Islet of Langerhans (tissue), 1 donor: ENCODE data around the gene TBPL1.

Source experiments
- FAIRE-seq: peaks from one replicate; lab custom pipeline; 2011; peaks lifted over from hg19 to GRCh38; lab: Jason Lieb, UNC

Gene TBPL1

DNA sequence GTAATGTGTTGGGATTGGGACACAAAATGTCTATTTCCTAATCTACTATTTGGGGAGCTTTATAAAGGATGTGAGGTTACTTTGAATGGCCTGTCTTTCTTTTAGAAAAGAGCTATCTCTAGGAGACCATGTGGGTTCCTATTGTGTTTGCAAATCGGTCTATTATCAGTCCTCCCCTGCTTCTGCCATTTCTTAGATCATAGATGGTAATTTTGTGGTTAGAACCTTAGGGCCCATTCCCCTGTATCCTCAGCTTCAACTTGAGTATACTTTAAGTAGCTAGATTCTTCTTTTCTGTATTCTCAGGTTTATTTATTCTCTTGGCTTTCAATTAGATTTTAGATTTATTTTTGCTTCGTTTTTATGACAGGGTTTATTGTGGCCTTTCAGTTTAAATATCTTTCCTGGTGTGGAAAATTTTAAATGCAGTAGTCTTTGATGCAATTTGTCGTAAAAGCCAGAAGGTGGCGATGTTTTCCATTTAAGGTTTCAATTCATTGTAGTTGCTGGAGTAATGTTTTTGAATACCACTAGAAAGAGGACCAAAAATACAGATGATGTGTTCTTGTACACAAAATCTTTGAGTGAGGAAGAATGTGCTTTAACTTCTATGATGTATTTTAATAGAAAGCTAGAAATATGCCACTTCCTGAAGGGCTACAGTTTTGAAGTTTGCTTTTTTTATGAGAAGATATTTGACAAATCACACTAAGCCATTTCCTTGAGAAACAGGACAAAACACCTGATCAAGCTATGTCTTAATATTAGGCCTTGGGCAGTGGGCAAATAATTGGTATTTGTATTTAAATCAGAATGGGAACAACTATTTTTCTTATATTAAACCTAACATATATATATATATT lies 20.3 kb downstream of the TBPL1 start:
- FAIRE-seq, result peak; percentile 99

DNA sequence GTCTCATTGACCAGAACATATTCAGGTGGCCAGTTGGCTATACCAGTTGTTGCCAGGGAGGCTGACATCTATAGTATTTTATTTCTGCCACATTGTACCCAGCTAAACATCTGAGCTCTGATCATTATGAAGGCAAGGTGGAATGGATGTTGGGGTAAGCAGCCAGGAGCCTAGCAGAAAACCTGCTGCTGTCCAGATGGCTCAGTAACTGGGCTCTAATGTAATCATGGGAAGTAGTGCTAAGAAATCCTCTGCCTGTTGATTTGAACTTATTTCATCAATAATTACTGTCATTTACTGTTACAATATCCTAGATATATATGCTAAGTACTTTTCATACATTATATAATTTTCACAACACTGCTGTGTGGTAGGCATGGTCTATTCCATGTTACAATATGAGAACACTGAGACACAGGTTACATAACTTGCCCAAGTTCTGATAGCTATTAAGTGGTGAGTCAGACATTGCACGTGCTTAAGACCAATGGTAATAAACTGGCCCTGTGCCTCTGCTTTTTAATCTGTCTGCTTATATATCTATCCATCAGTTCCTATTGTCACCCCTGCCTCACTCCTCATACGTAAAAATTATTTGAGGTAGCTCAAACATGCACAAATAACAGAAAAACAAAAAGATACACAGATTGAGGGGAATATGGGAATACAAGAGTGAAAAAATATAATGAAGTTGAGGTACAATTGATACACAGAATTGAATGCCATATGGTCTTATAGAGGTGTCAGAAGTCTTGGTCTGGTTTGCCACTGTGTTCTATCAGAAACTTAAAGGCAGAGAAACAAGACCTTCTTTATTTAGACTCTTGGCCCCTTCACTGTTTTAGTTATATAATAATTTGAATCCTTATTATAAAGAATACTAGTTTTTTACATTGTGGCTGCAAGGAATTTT lies 25.2 kb downstream of the TBPL1 start:
- FAIRE-seq, result peak; percentile 95

DNA sequence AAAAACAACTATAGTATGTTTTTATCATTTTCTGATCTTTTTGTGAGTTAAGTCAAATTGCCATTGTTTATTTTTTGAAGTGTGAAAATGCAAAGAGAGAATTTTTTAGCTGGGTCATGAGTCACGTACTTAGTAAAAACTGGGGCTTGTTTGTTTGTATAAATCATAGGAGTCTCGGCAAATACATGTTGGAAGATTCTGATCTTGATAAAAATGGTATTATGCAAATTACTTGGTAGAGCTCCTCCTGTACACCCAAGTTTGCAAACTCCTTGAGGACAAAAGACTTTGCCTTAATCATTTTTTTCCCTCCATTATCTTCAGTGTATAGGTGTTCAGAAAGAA lies 25.8 kb downstream of the TBPL1 start:
- peak; percentile 17 for FAIRE-seq

DNA sequence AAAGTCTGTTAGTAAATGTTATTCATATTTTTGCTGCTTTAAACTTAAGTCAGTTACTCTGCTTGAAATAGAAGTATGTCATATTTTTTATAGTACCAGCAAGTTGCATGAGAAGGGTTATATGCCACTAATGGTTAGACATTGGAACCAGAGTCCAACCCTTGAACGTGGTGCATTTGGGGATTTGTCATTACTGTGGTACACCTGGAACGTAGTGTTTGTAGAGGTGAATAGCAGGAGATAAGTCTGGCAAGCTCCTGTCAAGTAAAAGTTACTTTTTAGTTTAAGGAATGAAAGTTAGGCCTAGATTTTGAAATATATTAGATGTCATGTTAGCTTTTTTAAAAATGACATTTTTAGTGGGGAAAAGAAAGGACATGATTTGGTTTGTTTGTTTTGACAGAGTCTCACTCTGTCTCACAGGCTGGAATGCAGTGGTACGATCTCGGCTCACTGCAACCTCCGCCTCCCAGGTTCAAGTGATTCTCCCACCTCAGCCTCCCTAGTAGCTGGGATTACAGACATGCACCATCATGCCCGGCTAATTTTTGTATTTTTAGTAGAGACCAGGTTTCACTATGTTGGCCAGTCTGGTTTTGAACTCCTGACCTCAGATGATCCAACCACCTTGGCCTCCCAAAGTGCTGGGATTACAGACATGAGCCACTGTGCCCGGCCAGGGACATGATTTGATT lies 26.4 kb downstream of the TBPL1 start:
- FAIRE-seq, result peak; percentile 51

DNA sequence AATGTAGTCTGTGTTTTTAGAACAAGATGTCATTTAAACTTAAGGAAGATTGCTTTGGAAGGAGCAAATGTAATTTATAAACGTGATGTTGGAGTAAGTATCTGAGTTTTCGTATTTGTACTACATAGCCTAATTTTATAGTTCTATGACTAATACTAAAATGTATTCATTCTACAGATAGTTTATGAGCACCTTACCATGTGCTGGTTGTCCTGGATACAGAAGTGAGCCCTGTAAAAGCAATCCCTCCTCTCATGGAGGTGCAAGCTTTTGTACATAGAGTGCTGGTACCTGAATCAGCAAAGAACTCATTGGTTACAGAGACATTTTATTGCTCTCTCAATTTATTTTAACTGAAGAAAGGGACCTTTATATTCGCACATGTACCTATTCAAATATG lies 27.1 kb downstream of the TBPL1 start:
- FAIRE-seq, result no peak

DNA sequence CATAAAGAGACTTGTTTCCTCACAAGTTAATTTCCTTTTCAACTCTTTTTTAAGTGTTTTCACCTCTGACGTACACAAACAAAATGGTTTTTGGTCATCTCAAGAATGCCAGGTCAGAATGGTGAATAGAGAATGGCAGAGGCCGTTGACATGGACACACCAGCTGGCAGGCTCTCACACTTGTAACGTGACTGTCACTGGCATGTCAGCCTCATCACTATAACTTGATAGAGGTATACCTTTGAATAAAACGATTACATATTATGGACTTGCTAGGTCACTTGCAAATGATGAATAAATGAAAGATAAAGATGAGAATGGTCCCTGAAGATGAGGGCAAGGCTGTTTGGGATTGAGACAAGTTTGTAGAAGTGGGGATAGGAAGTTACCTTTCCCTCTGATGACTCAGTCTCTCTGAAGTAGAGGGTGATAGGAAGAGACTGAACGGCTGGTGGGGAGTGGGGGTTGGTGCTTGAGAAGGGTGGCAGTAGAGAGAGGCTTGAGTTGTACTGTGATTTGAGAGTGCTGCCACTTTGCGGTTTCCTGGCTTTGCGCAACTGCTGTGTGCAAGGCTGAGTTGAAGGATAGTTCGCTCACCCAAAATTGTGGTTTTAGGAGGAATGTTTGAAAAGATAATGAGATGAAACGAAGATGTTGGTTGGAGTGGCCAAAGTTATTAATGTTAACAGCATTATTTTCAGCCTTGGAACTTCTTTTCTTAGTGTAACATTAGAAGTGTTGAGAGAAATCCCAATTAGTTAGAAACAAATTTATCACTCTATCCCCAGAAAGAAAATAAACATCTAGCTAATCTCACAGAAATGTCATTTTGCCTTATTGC lies 30.3 kb downstream of the TBPL1 start:
- FAIRE-seq, result no peak

DNA sequence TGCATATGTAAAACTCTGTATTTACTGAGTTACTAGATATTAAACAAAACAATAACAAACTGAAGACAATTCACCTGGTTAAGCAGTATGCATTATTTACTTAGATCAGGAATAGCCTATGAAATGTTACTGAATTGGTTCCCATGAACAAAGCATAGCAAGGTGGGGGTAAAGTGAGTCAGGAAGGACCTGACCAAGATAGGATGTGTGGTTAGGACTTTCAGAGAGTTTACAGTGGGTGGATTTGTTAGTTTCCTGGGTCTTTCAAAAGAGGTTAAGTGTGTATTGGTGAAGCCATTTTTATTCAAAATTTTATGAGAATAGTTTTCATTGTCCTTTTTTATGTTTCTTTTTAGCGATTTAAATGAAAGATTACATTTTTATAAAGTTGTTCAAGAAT lies 32.9 kb downstream of the TBPL1 start:
- no peak for FAIRE-seq

DNA sequence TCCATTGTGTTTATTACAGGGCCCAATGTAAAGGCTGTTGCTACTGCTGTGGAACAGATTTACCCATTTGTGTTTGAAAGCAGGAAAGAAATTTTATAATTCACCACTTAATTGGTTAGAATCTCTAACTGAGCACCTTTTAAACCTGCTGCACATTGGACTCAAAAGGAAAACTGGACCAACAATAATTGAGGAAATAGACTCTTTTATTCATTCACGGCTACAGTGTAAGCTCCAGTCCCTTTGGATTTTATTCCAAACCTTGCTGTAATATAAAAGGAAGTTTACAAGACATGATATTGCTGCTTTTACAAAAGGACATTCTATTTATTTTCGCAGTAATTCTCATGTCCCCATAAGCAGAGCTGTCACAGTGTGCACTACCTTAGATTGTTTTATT lies 33.9 kb downstream of the TBPL1 start:
- peak; percentile 72 for FAIRE-seq

DNA sequence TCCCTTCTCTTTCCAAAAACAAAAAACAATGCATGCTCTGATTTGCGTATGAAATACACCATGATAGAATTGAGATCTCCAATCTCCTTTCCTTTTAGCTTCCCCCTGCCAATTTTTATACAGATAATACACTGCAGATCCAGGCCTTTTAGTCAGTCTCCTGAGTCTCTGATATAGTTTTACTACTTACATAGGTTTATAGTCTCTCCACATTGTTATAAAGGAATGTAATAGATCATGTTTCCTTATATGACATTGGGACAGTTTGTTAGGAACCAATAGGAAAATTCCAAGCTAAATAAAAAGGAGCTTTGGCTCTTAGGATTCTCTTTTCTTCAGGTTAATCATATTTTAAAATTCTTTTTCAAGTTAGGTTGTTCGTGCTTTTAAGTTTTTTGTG lies 36.5 kb downstream of the TBPL1 start:
- no peak for FAIRE-seq

DNA sequence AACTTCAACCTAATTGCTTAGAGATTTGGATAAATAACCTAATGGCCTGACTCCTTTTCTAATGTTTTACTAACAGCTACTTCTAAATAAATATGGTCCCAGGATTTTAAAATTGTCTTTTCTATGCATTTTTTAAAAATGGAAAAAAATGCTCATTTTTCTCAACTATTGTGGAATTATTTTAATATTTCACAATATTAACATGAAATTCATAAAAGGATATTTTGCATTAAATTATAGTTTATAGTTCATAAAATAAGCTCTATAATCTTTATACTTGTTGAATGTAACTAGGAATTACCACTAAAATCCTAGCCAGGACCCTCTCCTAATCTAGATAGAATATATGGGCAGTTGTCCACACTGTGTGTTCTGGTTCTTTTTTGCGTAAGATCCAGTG lies 37.3 kb downstream of the TBPL1 start:
- no peak for FAIRE-seq

DNA sequence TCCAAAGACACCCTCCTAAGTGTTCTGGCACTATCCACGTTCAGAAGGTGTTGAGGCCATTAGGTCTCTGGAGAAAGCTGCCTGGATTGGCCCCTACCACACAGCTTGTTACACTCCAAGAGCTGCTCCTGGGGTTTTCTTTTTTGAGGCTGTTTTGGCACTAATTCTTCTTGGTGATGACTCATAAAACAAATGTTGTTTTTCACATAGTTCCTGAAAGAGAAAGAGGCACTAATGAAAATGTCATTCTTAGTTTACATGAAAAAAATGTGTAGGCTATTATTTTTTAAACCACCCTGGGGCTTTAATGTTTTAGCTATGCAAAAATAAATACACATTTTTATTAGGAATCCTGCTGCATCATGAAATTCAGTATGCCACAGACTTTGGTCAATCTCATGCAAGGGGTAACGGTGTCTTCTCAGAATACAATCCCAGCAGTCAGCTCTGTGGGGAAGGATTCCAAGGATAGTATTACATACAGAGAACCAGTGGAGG lies 38.1 kb downstream of the TBPL1 start:
- no peak for FAIRE-seq

DNA sequence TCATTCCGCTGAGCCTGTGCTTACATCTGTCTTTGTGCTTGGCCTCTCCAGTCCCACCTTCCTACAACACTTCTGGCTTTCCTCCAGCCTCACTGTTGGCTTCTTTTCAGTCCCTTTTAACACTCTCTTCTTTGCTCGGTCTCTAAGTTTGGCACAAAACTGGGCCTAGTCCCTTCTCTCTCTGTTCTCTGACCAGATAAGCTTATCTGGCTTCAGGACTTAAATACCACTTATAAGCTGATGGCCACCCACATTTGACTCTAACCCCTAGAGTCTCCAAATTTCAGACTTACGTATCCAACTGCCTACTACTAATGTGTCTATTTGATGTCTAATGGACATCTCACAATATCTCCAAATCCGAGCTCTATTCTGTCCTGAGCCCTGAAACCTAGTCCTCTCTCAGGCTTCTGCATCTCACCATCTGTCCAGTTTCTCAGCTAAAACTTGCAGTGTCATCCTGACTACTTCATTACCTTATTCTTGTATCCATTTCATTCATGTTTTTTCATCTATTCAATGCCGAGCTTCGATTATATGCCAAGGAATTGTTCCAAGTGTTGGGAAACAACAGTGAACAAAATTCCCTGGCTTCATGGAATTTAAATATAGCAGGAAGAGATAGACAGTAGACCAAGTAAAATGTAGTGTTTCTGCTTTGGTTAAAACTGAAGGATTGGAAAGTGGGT lies 40.1 kb downstream of the TBPL1 start:
- FAIRE-seq, result no peak

DNA sequence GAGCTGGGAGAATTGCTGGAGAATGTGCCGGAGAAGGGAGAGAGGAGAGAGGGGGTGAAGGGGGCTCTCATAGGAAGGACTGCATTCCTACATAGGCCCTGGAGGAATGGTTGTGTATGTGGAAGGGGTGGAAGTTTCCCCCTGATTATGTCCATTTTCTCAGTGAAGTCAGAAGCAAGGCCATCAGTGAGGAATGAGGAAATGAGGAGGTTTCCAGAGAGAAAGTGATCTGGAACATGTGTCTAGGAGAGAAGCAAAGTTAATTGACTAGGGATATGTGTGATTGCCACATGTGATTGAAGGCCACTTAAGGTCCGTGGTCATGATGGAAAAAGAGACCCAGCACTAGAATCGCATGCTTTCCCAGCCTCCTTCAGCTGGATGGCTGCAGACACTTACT lies 42.3 kb downstream of the TBPL1 start:
- FAIRE-seq, result no peak

DNA sequence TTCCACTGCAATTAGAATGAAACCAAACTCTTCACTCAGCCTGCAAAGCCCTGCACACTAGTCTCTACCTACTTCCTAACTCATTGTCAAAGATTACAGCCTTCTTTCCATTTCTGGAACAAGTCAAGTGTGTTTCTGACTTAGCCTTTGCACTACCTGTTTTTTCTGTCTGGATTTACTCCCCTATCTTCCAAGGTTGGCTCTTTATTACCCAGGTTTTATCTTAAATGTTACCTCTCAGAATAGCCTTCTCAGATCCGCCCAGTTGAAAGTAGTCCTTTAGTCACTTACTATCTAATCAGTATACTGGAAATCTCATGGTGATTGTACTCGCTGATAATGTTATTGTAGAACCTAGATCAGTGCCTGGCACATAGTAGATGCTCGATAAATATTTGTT lies 42.7 kb downstream of the TBPL1 start:
- FAIRE-seq, result no peak

DNA sequence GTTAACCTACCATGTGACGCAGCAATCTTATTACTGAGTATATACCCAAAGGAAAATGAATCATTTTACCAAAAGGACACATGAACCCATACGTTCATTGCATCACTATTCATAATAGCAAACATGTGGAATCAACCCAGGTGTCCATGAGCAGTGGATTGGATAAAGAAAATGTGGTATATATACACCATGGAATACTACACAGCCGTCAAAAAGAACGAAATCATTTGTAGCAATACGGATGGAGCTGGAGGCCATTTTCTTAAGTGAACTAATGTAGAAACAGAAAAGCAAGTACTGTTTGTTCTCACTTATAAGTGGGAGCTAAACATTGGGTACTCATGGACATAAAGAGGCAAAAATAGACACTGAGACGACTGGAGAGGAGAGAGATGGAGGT lies 44.2 kb downstream of the TBPL1 start:
- no peak for FAIRE-seq

DNA sequence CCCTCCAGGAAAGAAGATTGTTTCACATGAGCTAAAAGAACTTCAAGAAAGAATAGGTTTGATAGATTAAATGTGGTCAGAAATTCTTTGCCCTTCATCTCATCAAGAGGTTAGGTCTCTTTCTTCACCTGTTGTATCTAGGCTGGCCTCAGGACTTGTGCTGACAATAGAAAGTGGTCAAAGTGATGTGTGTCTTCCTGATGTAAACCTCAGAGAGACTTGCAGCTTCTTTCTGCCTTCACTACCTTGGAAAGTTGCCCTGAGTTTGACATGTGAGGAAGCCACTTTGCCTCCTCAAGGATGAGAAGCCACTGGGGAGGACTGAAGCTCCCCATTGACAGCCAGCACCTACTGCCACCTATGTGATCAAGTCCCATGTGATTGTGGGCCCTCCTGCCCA lies 46.3 kb downstream of the TBPL1 start:
- no peak for FAIRE-seq

DNA sequence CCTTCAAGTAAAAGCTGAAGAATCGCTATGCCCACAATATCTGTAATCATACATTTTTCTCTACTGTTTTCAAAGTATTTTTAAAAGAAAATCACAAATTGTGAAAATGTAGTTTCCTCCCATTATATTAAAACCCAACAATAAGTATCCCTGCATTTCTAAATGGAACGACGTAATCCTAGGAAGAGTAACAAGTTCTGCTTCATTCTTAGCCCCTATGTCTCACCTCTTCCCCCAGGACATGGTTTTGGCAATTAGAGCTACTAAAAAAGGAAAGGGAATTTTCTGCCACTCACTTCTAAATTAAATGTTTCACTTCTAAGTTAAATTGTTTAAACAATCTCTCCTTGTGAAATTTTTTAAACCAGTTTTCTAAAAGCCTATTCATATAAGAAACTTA lies 47.4 kb downstream of the TBPL1 start:
- no peak for FAIRE-seq

DNA sequence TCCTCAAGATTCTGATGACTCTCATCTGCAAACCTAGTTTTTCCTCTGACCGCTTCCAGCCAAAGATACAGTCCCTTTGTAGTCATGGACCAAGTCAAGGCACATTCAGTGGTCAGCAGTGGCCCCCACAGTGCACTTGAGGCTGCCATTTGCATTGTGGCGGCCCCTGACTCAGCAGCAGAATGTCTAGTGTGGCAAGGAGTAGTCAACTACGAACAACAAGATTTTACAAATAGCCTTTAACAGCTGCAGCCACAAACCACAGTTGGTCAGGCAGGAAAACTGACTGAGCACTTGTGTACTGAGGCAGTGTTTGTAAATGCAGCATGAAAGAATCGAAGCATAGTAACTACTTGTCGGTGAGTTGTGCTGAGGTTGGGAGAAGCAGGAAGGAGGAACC lies 49.8 kb downstream of the TBPL1 start:
- no peak for FAIRE-seq

DNA sequence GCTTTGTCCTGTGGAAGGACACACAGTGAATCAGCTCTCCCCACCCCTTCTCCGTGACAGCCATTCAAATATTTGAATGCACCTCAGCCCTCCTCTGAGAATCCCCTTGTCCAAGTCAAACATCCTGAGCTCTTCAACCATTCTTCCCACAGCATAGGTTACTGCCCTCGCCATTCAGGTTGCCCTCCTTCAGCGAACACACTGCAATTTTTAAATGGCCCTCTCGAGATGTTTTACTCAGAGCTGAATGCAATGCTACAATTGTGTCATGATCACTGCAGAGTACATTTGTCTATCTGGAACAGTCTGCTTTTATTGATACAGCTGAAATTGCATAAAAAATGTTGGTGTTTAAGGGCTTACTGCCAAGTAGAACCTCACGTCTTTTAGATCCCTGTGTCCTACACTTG lies 50.5 kb downstream of the TBPL1 start:
- FAIRE-seq, result no peak

DNA sequence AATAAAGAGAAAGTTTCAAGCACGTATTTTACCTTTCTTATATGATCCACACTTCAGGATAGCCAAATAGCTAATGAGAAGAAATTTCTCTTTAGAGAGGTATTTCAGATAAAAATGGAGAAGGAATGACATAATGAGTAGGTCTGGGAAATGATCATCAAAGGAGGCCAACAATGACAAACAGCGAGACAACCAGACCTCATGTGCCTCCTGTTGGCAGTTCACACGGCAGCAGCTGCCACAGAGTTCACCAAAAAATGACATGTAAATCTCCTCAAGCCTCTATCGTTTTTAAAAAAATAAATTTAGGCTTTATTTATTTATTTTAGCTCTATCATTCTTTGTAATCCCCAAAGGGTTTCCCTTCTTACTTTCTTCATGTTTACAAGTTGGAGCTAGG lies 51.7 kb downstream of the TBPL1 start:
- no peak for FAIRE-seq

DNA sequence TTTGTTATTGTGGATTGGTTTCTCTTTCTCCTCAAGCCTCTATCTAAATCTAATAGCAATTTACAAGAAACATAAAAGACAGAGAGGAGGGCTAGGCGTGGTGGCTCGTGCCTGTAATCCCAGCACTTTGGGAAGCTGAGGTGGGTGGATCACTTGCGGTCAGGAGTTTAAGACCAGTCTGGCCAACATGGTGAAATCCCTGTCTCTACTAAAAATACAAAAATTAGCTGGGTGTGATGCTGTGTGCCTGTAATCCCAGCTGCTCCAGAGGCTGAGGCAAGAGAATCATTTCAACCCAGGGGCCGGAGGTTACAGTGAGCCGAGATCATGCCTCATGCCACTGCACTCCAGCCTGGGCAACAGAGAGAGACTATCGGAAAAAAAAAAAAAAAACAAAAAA lies 52.8 kb downstream of the TBPL1 start:
- FAIRE-seq, result no peak
